NCI-H1436 treated with DMSO at 0.1 percent for 48 hours (cell line): ENCODE measurements around the gene CFAP210.
"Not testable (repeated sequence)": the region's sequence is repeated elsewhere in the genome, so short reads cannot be mapped to it uniquely, and the experiment has no call there.

ENCODE experiments used
- DNase-seq: peaks from one replicate; lab custom pipeline; 2025; lab: John Stamatoyannopoulos, UW

Gene CFAP210

DNA sequence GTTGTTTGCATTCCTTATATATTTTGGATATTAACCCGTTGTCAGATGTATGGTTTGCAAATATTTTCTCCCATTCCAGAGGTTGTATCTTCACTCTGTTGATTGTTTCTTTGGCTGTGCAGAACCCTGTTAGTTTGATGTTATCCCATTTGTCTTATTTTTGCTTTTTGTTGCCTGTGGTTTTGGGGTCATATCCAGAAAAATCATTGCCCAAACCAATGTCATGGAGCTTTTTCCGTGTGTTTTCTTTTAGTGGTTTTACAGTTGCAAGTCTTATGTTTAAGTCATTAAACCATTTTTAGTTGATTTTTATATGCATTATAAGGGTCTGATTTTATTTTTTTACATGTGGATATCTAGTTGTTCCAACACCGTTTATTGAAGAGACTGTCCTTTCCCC is 74.3 kb downstream of the CFAP210 start:
- DNase-seq, result no peak

GRCh38 chr2:169615982-169616381 is 78.2 kb downstream of the CFAP210 start:
- DNase-seq, result not testable (repeated sequence)

DNA sequence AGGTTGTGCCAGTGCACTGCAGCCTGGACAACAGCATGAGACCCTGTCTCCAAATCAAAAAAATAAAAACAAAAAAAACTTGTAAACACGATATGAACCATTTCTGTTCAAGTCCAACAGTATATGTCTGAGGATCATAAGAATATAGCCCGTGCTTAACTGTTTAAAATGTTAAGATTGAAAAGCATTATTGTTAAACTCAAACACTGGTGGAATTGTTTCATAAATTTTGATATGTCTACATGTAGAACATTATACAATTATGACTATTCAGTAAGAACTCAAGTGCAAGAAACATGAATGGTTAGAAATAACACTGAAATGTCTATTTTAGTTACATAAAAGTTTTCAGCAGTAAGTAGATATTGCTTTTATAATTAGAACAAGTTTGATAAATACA is 80.3 kb downstream of the CFAP210 start:
- DNase-seq, result no peak

DNA sequence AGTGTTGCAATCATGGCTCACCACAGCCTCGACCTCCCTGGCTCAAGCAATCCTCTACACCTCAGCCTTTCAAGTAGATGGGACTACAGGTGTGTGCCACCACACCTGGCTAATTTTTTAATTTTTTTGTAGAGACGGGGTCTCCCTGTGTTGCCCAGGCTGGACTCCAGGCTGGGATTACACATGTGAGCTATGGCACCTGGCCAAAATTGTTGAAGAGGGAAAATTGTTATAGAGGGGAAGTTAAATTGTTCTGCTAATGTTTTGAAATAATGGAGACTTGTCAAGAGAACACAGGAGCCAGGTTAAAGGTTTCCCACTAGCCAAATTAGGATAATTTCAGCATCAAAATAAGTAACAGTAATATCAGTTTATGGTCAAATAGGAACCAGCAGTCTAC is 84.9 kb downstream of the CFAP210 start:
- DNase-seq, result no peak

DNA sequence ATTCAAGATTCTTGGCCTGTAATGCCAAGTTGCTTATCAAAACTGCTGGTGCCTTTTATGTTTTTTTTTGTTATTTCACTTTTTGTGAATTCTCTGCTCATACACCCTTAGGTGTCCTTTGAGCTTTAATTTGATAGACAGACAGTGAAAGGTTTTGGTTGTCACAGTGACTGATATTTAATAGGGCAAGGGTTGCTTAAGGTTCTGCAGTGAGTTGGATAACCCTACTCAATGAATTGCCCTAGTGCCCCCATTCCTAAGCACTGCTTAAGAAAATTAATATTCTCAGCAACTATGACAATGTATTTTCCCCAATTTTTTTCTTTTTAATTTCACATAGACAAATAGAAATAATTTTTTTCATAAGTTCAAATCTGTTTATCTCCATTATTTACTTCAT is 94.6 kb downstream of the CFAP210 start:
- DNase-seq, result no peak

DNA sequence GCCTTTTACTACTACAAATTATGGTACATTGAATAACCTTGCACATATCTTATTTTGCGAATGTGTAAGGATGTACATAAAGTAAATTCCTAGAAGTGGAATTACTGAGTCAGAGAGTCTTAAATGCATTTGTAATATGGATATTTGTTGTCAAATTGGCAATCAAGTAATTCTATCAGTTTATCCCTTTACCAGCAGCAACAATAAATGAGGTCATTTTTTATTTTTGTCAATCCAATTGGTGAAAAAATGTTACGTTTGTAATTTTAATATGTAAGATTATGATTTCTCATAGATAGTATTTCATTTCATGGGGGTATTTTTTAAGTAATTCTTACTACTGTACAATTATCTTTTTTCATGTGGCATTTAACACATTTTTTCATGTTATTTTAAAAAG is 95.2 kb downstream of the CFAP210 start:
- no peak for DNase-seq

DNA sequence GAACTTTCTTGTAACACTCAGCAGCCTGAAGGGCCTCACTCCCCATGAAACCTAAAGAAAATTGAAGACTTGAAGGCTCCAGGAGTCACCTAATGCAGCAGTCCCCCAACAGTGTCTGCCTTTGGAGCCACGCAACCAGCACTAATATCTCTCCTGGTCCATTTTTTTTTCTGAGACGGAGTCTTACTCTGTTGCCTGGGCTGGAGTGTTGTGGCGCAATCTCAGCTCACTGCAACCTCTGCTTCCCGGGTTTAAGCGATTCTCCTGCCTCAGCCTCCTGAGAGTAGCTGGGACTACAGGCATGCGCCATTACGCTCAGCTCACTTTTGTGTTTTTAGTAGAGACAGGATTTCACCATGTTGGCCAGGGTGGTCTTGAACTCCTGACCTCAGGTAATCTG is 97.7 kb downstream of the CFAP210 start:
- not testable (repeated sequence) for DNase-seq
